ENCODE results near the gene CTSW. TPM values are rescaled to one million over a fixed set of nuclear protein-coding genes. Genes with fewer than 3 reads are reported as not detected.

CTSW gene
- total RNA-seq, 1 experiment from 2014 or later: not detected

GRCh38 chr11:65851811-65852507 is 27.7 kb upstream of the CTSW start:
- POLR2A ChIA-PET: interaction anchor here (0.6 to 1.4 kb wide), 3 partner anchors 36 to 117 kb away, joined by 3 to 7 read pairs (median 3); partner anchors contain the start of gene FIBP
- H3K4me1 ChIP-seq: peaks cover 25% of the 10 kb centered on the region
- H3K4me3 Mint-ChIP-seq (ENCODE audit: unreplicated experiment): no peak overlapping the region
- H3K4me1 Mint-ChIP-seq (ENCODE audit: low read depth, unreplicated experiment): peaks cover 39% of the 10 kb centered on the region
- no peaks in the 10 kb centered on the region for H3K27me3 Mint-ChIP-seq (ENCODE audit: insufficient read depth, unreplicated experiment)
- peaks cover 74% of the 10 kb centered on the region for H3K36me3 Mint-ChIP-seq (ENCODE audit: insufficient read depth, unreplicated experiment)
- H3K9me3 ChIP-seq: 0 out of 2 replicates have a peak, but pooled peaks cover 3% of the 10 kb centered on the region
- H3K36me3 ChIP-seq (ENCODE audit: control insufficient read depth, insufficient read depth, low read length): peaks cover 12% of the 10 kb centered on the region; the same call in 1 of the 2 replicates
- H3K27me3 ChIP-seq (replicated peaks; ENCODE audit: control insufficient read depth, insufficient read depth, low read length): no peaks in the 10 kb centered on the region
- intact Hi-C loops (cut with micrococcal nuclease; ENCODE audit: unreplicated experiment): no loop called here
- no TSS peak for BruUV-seq (replicated peaks)
- no peak overlapping the region for H3K4me3 ChIP-seq (ENCODE audit: low read depth, low read length)
- peak overlapping the region; percentile 65 for H3K27ac Mint-ChIP-seq (ENCODE audit: unreplicated experiment)
- CTCF ChIA-PET: interaction anchor here (0.6 to 2.9 kb wide), 5 partner anchors 8 to 166 kb away, joined by 3 to 8 read pairs (median 6); partner anchors contain the start of genes CCDC85B and MUS81
- no peaks in the 10 kb centered on the region for H3K9me3 Mint-ChIP-seq (ENCODE audit: unreplicated experiment)
- DNase-seq: peak in 1 of 2 experiments; percentile 39
- no peak for TF ChIP-seq CTCF (IDR thresholded peaks at IDR 0.05; ENCODE audit: insufficient read depth in 1 of 2, low read depth in 1 of 2, low read length in 1 of 2, severe bottlenecking in 1 of 2, unreplicated experiment in 1 of 2)

- ChIA-PET POLR2A (interaction anchor here (0.6 to 1.4 kb wide), 3 partner anchors 35 to 132 kb away, joined by 3 to 7 read pairs (median 3); partner anchors contain the start of genes FIBP and RNASEH2C), CTCF (interaction anchor here (0.8 to 1.5 kb wide), 4 partner anchors 7 to 36 kb away, joined by 3 to 8 read pairs (median 4); partner anchors contain the start of genes FIBP and MUS81)
- Histone ChIP-seq H3K4me1 (peaks cover 25% of the 10 kb centered on the region), H3K36me3 (ENCODE audit: control insufficient read depth, insufficient read depth, low read length) (peaks cover 12% of the 10 kb centered on the region; the same call in 1 of the 2 replicates), H3K27me3 (replicated peaks; ENCODE audit: control insufficient read depth, insufficient read depth, low read length) (no peaks in the 10 kb centered on the region), H3K9me3 (0 out of 2 replicates have a peak, but pooled peaks cover 3% of the 10 kb centered on the region), H3K4me3 (ENCODE audit: low read depth, low read length) (no peak overlapping the region)
- BruUV-seq (replicated peaks): no TSS peak
- peaks cover 39% of the 10 kb centered on the region for H3K4me1 Mint-ChIP-seq (ENCODE audit: low read depth, unreplicated experiment)
- no peaks in the 10 kb centered on the region for H3K9me3 Mint-ChIP-seq (ENCODE audit: unreplicated experiment)
- peak overlapping the region; percentile 65 for H3K27ac Mint-ChIP-seq (ENCODE audit: unreplicated experiment)
- peaks cover 81% of the 10 kb centered on the region for H3K36me3 Mint-ChIP-seq (ENCODE audit: insufficient read depth, unreplicated experiment)
- DNase-seq: peak in 1 of 2 experiments; percentile 46
- TF ChIP-seq CTCF (IDR thresholded peaks at IDR 0.05; ENCODE audit: insufficient read depth in 1 of 2, low read depth in 1 of 2, low read length in 1 of 2, severe bottlenecking in 1 of 2, unreplicated experiment in 1 of 2): no peak
- H3K27me3 Mint-ChIP-seq (ENCODE audit: insufficient read depth, unreplicated experiment): no peaks in the 10 kb centered on the region
- H3K4me3 Mint-ChIP-seq (ENCODE audit: unreplicated experiment): no peak overlapping the region
- intact Hi-C loops (cut with micrococcal nuclease; ENCODE audit: unreplicated experiment): no loop called here
Measured at GRCh38 chr11:65852508-65853245, 27.0 kb upstream of the CTSW start.

All from Caco-2 (cell line).